DND-41 (cell line): Measurements from ENCODE around the gene WTAP.
A peak's percentile ranks its signal among the peaks of the same experiment; 100 is the strongest.

ENCODE experiments used
- ATAC-seq: fragments of 200-7000 bp; cut with Tn5 transposase; 3 replicates; pipeline ENCODE4 v1.9.1; 2021; ENCODE audit warnings: low read depth; ENCODE audit not compliant: insufficient read depth
- DNase-seq: peaks from one replicate; pipeline ENCODE4 v3.0.0-alpha.2; 2020
- H2AFZ ChIP-seq: 2 replicates; pipeline ENCODE4 v1.6.0; 2012; ENCODE audit warnings: low read depth, low read length
- H3K27ac ChIP-seq: 2 replicates; pipeline ENCODE4 v1.5.1; 2012; ENCODE audit warnings: low read length, inconsistent platforms
- H3K27me3 ChIP-seq: fragments of 200-600 bp; sonication (generic); 2 replicates; pipeline ENCODE4 v1.6.0; 2012; ENCODE audit warnings: low read length, mild to moderate bottlenecking, inconsistent platforms; ENCODE audit not compliant: insufficient read depth, poor library complexity
- H3K36me3 ChIP-seq: 2 replicates; pipeline ENCODE4 v1.5.1; 2012; ENCODE audit warnings: low read length, inconsistent platforms; ENCODE audit not compliant: insufficient read depth
- H3K4me1 ChIP-seq: 2 replicates; pipeline ENCODE4 v1.5.1; 2012; ENCODE audit warnings: mild to moderate bottlenecking, low read length; ENCODE audit not compliant: insufficient read depth
- H3K4me2 ChIP-seq: 2 replicates; pipeline ENCODE4 v1.6.0; 2012; ENCODE audit warnings: mild to moderate bottlenecking, moderate library complexity, low read length, inconsistent platforms; ENCODE audit not compliant: insufficient read depth
- H3K4me3 ChIP-seq, 2 experiments: fragments of 200-600 bp in 1 of 2; shearing (Covaris generic) in 1 of 2; 2 replicates each; pipeline ENCODE4 v1.5.1; 2012 to 2016; ENCODE audit warnings: inconsistent platforms in 2 of 2, low read length in 2 of 2, mild to moderate bottlenecking in 2 of 2, low read depth in 1 of 2, moderate library complexity in 1 of 2
- H3K79me2 ChIP-seq: 2 replicates; pipeline ENCODE4 v1.6.0; 2012; ENCODE audit warnings: low read length, inconsistent platforms; ENCODE audit not compliant: insufficient read depth
- H3K9ac ChIP-seq: 2 replicates; pipeline ENCODE4 v1.6.0; 2012; ENCODE audit warnings: low read depth, mild to moderate bottlenecking, inconsistent platforms, low read length, moderate library complexity
- H3K9me3 ChIP-seq: 2 replicates; pipeline ENCODE4 v1.5.1; 2012; ENCODE audit warnings: low read length, moderate library complexity, mild to moderate bottlenecking, inconsistent platforms; ENCODE audit not compliant: insufficient read depth, severe bottlenecking
- H4K20me1 ChIP-seq: 2 replicates; pipeline ENCODE4 v1.6.0; 2012; ENCODE audit warnings: low read length; ENCODE audit not compliant: insufficient read depth
- CTCF ChIP-seq: IDR thresholded peaks from 2 replicates; pipeline ENCODE4 v1.5.1; 2012; ENCODE audit warnings: borderline replicate concordance, low read length, moderate library complexity, mild to moderate bottlenecking; ENCODE audit not compliant: poor library complexity, severe bottlenecking; ENCODE audit errors: extremely low read depth
- EZH2 ChIP-seq: IDR thresholded peaks from 3 replicates; pipeline ENCODE4 v1.6.1; 2012; ENCODE audit warnings: borderline replicate concordance, low read depth, mild to moderate bottlenecking, moderate library complexity, low read length, inconsistent platforms; ENCODE audit not compliant: severe bottlenecking

WTAP gene

DNA sequence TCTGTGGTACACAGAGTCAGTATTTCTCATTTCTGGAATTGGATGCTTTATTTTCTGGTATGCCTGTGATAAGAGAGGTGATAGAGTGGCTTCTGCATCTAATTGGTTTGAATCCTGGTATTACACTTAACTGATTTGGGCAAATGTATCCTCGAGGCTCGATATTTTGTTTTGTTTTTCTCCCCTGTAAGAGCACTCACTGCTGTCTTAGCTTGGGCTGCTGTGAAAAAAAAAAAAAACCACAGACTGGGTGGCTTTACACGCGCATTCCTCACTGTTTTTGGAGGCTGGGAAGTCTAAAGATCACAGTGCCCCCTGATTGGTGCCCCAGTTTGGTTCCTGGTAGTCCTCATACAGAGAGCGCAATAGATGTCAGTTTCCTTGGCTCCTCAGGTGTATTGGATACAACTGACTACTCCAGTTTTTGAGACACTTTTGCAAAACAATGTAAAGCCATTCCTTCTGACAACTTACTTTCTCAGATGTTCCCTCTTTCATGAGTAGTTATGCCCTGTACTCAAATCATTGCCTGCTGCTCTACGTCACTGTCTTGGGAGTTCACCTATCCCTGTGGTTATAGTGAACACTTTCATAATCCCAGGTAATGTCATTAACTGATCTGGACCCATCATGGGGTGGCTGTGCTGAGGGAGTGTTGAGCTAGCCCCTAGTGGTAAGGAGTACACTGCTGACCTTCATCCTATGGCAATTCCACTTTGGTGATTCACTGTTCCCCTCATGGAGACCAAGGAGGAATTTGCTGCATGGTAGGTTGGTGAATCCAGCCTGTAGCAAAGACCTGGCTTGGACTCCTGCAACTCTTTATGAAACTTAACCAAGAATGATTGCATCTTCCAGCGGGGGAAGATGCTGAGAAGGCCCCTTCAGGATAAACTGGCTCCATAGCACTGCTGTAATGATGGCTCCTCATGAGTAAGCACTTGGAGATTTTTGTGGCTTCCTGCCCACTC, 31.0 kb downstream of the WTAP start:
- Histone ChIP-seq H3K36me3 (peaks cover 63% of the 10 kb centered on the region), H3K9ac (no peak overlapping the region), H3K79me2 (peaks cover 43% of the 10 kb centered on the region), H2AFZ (no peak overlapping the region), H3K4me3 (no peak overlapping the region), H4K20me1 (no peaks in the 10 kb centered on the region; the same call in 1 of the 2 replicates), H3K4me2 (no peak overlapping the region), H3K27me3 (no peaks in the 10 kb centered on the region), H3K27ac (no peak overlapping the region), H3K9me3 (no peaks in the 10 kb centered on the region), H3K4me1 (peaks cover 24% of the 10 kb centered on the region)
- TF ChIP-seq CTCF: peak; percentile 14
- no peak for TF ChIP-seq EZH2
- DNase-seq (no peak), ATAC-seq (no peak)

GRCh38 chr6:159759645-159760044, 32.3 kb downstream of the WTAP start:
- H3K79me2 ChIP-seq: peaks cover 47% of the 10 kb centered on the region
- peaks cover 36% of the 10 kb centered on the region for H3K4me1 ChIP-seq
- DNase-seq (no peak), ATAC-seq (no peak)
- TF ChIP-seq CTCF (no peak), EZH2 (no peak)
- no peak overlapping the region for H2AFZ ChIP-seq
- no peaks in the 10 kb centered on the region; the same call in 1 of the 2 replicates for H4K20me1 ChIP-seq
- no peak overlapping the region for H3K27ac ChIP-seq
- no peaks in the 10 kb centered on the region for H3K9me3 ChIP-seq
- H3K27me3 ChIP-seq: no peaks in the 10 kb centered on the region
- H3K4me3 ChIP-seq: no peak overlapping the region
- peaks cover 60% of the 10 kb centered on the region for H3K36me3 ChIP-seq
- H3K4me2 ChIP-seq: no peak overlapping the region
- H3K9ac ChIP-seq: no peak overlapping the region

GRCh38 chr6:159760602-159761057, 33.3 kb downstream of the WTAP start:
- peak overlapping the region; percentile 82 for H3K27ac ChIP-seq
- TF ChIP-seq CTCF (no peak), EZH2 (no peak)
- H3K4me2 ChIP-seq: peak overlapping the region; percentile 96
- no peaks in the 10 kb centered on the region; the same call in 1 of the 2 replicates for H4K20me1 ChIP-seq
- peak overlapping the region; percentile 85; the same call in 1 of the 2 replicates for H2AFZ ChIP-seq
- H3K27me3 ChIP-seq: no peaks in the 10 kb centered on the region
- no peak for ATAC-seq
- H3K9ac ChIP-seq: peak overlapping the region; percentile 88
- H3K79me2 ChIP-seq: peaks cover 45% of the 10 kb centered on the region
- no peaks in the 10 kb centered on the region for H3K9me3 ChIP-seq
- DNase-seq: no peak
- H3K36me3 ChIP-seq: peaks cover 58% of the 10 kb centered on the region
- H3K4me1 ChIP-seq: peaks cover 40% of the 10 kb centered on the region
- peak overlapping the region; percentile 51 to 77 for H3K4me3 ChIP-seq
